Psoas muscle (tissue), 8 donors: Measurements from ENCODE around the gene APOOL. TPM values are rescaled to one million over a fixed set of nuclear protein-coding genes. Genes with fewer than 3 reads are reported as not detected.
A peak's percentile ranks its signal among the peaks of the same experiment; 100 is the strongest.
"Not testable (repeated sequence)": the region's sequence is repeated elsewhere in the genome, so short reads cannot be mapped to it uniquely, and the experiment has no call there.

Experiments used
- ATAC-seq, 4 donors: fragments of 200-7000 bp; cut with Tn5 transposase; one replicate each; pipeline ENCODE4 v1.9.1; 2020; ENCODE audit warnings: moderate library complexity in 3 of 4, mild to moderate bottlenecking in 2 of 4
- DNase-seq, 2 donors: peaks; one replicate each; pipeline ENCODE4 v3.0.0-alpha.2; 2020
- H3K27ac ChIP-seq: fragments of 200-600 bp; one replicate; pipeline ENCODE4 v1.8.0; 2022
- H3K27me3 ChIP-seq, 3 donors: fragments of 200-600 bp in 1 of 3; one replicate each; pipeline versions ENCODE4 v1.6.1 to v1.8.0; 2013 to 2022; ENCODE audit warnings: low read length in 2 of 3, mild to moderate bottlenecking in 2 of 3, moderate library complexity in 1 of 3; ENCODE audit not compliant: insufficient read depth in 3 of 3
- H3K36me3 ChIP-seq, 2 donors: fragments of 200-600 bp in 1 of 2; one replicate each; pipeline versions ENCODE4 v1.6.1 to v1.8.0; 2013 to 2022; ENCODE audit warnings: low read depth in 1 of 2, mild to moderate bottlenecking in 1 of 2, moderate library complexity in 1 of 2; ENCODE audit not compliant: insufficient read depth in 1 of 2
- H3K4me1 ChIP-seq: fragments of 200-600 bp; one replicate; pipeline ENCODE4 v1.8.0; 2022
- H3K4me3 ChIP-seq: fragments of 200-600 bp; one replicate; pipeline ENCODE4 v1.8.0; 2022; ENCODE audit warnings: mild to moderate bottlenecking
- H3K9me3 ChIP-seq: fragments of 200-600 bp; one replicate; pipeline ENCODE4 v1.8.0; 2022
- CTCF ChIP-seq: fragments of 200-600 bp; IDR thresholded peaks from one replicate; pipeline ENCODE4 v1.8.0; 2022; ENCODE audit warnings: antibody characterized with exemption
- WGBS, 3 donors: extraction: QIAGEN DNeasy Blood & Tissue Kit; methylation state at CpG; one replicate each; pipeline versions ENCODE4 v1.1.6 to v1.1.7; 2013; 5-methylcytosine and 5-hydroxymethylcytosine counted together
- intact Hi-C, 2 donors: fragments of 100-400 bp; cut with DNase I; formaldehyde crosslinking; loops; one replicate each; pipeline versions ENCODE4 v1.11.0 to v1.14.2; 2022
- polyA plus RNA-seq, 3 donors: library from polyadenylated mRNA; stranded (reverse); fragments of 200-250 nt; gene quantifications; one replicate each; pipeline ENCODE4 v1.2.3, GENCODE V29; 2013
- total RNA-seq, 4 donors: library from RNA; stranded (reverse); fragmentation: NEBNext Ultra II Directional in 2 of 4; extraction: Animal tissue kit (Norgen Biotek cat#: 25700) in 2 of 4; gene quantifications; one replicate each; pipeline versions ENCODE4 v1.2.1 to v1.2.4, GENCODE V29; 2021 to 2023
- donor health status: healthy with polysubstance abuse.
- donor health status: DM: no; HTN: no; CAD: no; lungs with moderate emphysema.
- donor health status: Bipolar disorder and iron deficiency.
- donor health status: healthy.
- donor health status: DM: yes; HTN: yes; CAD: no.
- donor health status: DM: no; HTN: no; CAD: no.
- donor health status: DM: no; HTN: no; CAD: no.
- donor health status: DM: yes; HTN: yes; CAD: no.

Gene APOOL
- total and polyA plus RNA-seq, 7 donors = 8.2 to 55.4 (median 30.7) TPM

- no peak for TF ChIP-seq CTCF
- peaks cover 5% of the 10 kb centered on the region for H3K4me1 ChIP-seq
- H3K9me3 ChIP-seq = no peaks in the 10 kb centered on the region
- 63 to 100% (median 90%) methylated on average over 1 of the region's 1 CpG for WGBS, 3 donors
- H3K36me3 ChIP-seq = no peaks in the 10 kb centered on the region
- no peak overlapping the region for H3K4me3 ChIP-seq
- intact Hi-C loops = no loop called here
- H3K27me3 ChIP-seq = no peaks in the 10 kb centered on the region
- DNase-seq (no peak), ATAC-seq (no peak)
- H3K27ac ChIP-seq = no peak overlapping the region
Measured at GRCh38 chrX:85001344-85001743, 2.3 kb upstream of the APOOL start.

- WGBS, 3 donors = 5 to 42% (median 6%) methylated on average over 11 of the region's 11 CpGs
- peaks cover 5% of the 10 kb centered on the region for H3K4me1 ChIP-seq
Measured at GRCh38 chrX:85004255-85004654, 578 bp downstream of the APOOL start.

GRCh38 chrX:85012098-85012497 is 8.4 kb downstream of the APOOL start:
- Histone ChIP-seq H3K9me3 (no peaks in the 10 kb centered on the region), H3K36me3 (no peaks in the 10 kb centered on the region), H3K27me3 (peaks cover 0 to 5% (median 0%) of the 10 kb centered on the region in 3 donors), H3K4me1 (no peaks in the 10 kb centered on the region), H3K4me3 (no peak overlapping the region), H3K27ac (no peak overlapping the region)
- DNase-seq (no peak), ATAC-seq (no peak)
- no peak for TF ChIP-seq CTCF
- intact Hi-C loops = no loop called here
- 94 to 100% (median 95%) methylated on average over 2 of the region's 2 CpGs for WGBS, 3 donors

More at GRCh38 chrX:85004255-85004654, 578 bp downstream of the APOOL start:
- H3K36me3 ChIP-seq = no peaks in the 10 kb centered on the region
- peak; percentile 15 to 63 (median 36) for ATAC-seq
- H3K27ac ChIP-seq = peak overlapping the region; percentile 63
- no peak for TF ChIP-seq CTCF
- H3K9me3 ChIP-seq = no peaks in the 10 kb centered on the region
- no peak for DNase-seq
- H3K4me3 ChIP-seq = peak overlapping the region; percentile 78
- intact Hi-C loops = no loop called here
- H3K27me3 ChIP-seq = no peaks in the 10 kb centered on the region

GRCh38 chrX:85015351-85015750 is 11.7 kb downstream of the APOOL start:
- H3K36me3 ChIP-seq, H3K9me3 ChIP-seq, H3K27ac ChIP-seq, H3K27me3 ChIP-seq, H3K4me3 ChIP-seq, H3K4me1 ChIP-seq, intact Hi-C loops, ATAC-seq, DNase-seq: not testable (repeated sequence)
- 91 to 97% (median 96%) methylated on average over 8 of the region's 8 CpGs for WGBS, 3 donors

- ATAC-seq = no peak
- WGBS, 3 donors = 95 to 97% (median 95%) methylated on average over 2 of the region's 2 CpGs
- H3K27me3 ChIP-seq = peaks cover 0 to 5% (median 0%) of the 10 kb centered on the region in 3 donors
- no peaks in the 10 kb centered on the region for H3K36me3 ChIP-seq
- no peaks in the 10 kb centered on the region for H3K9me3 ChIP-seq
- TF ChIP-seq CTCF = no peak
- H3K4me3 ChIP-seq = no peak overlapping the region
- no peak overlapping the region for H3K27ac ChIP-seq
- H3K4me1 ChIP-seq = no peaks in the 10 kb centered on the region
- intact Hi-C loops = no loop called here
- no peak for DNase-seq
Measured at GRCh38 chrX:85017721-85018120, 14.0 kb downstream of the APOOL start.
